Activated CD4-positive, alpha-beta T cell treated with anti-CD3 and anti-CD28 coated beads, Interleukin-2, Interleukin-6, amounts not matched to agents 100 ng/mL and 50 ng/mL, durations not matched to agents 16 hours and 8 hours (primary cell): ENCODE measurements around the gene SLC6A3.
"Not testable (repeated sequence)": the region's sequence is repeated elsewhere in the genome, so short reads cannot be mapped to it uniquely, and the experiment has no call there.

Experiments used
- DNase-seq: peaks from one replicate; pipeline ENCODE4 v3.0.0-alpha.2; 2020

Gene SLC6A3

DNA sequence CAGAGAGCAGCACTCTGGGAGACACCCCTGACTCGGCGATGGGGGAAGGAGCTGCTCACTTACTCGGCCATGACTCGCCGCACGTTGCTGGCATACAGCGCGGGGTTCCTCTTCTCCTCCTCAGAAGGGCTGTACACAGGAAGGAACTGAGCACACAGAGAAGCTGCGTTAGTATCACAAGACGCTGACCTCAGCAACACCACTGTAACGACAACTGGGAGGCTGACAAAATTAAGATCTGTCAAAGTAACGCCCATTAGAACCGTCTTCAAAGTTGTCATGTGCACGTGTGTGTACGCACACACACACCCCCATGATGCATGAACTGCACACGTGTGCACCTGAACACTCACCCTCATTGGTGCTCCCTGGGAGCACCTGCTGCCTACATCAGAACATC is 32.1 kb upstream of the SLC6A3 start:
- no peak for DNase-seq

DNA sequence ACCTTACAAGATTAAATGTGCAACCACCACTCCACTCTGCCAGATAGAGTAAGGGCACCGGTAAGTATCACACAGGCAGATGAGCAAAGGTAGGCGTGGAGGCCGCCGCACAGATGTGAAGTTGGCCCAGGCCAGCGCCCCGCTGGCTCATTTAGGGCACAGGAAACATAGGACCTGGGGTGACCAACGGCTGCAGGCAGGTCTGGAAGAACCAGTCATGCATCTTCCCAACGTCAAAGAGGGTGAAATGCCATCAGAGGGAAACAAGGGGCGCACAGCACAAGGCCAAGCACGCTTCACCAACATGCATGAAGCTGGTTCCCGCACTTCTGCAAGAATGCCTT is 31.7 kb upstream of the SLC6A3 start:
- DNase-seq = no peak

DNA sequence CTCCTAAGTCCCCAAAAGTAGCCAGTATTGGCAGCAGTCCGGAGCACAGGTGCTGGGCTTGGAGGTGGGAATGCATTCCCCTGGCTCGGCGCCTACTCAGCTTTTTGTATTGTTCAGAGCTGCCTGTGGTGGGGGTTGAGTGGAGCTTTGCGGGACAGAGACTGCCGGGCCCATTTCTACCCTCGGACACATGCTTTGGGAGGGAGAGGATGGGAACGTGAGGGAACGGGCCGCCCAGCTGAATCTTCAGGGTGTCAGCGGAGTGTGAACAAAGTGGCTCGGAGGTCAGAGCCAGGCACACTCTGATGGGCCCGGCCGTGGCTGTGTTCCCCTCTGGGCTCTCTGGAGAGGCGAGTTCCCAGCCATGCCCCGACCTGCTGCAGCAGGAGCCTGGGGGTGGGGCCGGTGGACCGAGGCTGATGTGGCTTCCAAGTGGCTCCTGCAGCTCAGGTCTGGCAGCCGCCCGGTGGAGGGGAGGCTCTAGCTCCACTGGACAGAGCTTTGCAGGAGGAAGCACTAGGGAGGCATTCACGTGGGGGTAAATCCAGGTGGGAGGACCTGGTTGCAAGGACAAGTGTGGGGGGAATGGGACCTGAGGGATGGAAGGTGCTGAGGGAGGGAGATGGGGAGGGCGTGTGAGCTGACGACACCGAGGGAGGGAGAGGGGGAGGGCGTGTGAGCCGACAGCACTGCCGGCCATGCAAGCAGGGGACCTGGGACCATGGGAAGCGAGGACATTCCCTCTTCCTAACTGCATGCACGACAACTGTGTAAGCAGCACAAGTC is 31.1 kb upstream of the SLC6A3 start:
- DNase-seq = no peak

DNA sequence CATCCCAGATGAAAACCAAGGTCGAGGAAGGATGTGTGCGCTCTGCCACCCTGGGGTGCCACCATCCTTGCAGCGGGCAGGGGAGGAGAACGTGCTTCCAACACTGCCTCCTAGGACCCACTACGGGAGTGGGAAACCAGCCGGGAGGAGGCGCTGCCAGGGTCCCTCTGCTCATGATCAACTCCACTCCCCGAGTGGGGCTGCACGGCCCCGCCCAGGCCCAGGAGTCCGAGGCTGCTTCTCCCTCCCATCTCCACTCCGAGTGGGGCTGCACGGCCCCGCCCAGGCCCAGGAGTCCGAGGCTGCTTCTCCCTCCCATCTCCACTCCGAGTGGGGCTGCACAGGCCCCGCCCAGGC is 30.3 kb upstream of the SLC6A3 start:
- not testable (repeated sequence) for DNase-seq

DNA sequence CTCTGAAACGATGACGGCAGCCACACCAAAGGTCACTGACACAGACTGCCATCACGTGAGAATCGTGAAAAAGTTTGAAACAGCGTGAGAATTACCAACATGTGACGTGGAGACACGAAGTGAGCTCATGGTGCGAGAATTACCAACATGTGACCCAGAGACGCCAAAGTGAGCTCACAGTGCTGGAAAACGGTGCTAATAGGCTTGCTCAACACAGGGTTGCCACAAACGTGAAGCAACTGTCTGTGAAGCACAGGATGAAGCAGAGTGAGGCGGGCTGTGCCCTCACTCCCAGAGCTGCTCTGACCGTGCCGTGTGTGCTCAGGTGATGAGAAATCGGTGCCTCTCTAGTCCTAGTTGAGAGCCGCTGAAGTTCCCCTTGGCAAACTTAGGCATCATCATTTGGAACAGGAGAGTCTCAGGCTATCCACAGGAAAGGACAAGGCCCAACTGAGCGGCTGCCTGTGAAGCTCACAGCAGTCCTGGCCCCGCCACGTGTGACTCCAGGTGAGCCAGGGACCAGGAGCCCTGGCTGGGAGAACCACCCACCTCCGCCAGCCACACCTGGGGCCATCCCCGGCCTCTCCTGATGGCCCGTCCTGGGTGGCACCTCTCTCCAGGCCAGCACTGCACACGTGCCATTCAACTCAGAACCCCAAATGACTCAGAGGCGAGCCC is 29.8 kb upstream of the SLC6A3 start:
- DNase-seq = no peak

DNA sequence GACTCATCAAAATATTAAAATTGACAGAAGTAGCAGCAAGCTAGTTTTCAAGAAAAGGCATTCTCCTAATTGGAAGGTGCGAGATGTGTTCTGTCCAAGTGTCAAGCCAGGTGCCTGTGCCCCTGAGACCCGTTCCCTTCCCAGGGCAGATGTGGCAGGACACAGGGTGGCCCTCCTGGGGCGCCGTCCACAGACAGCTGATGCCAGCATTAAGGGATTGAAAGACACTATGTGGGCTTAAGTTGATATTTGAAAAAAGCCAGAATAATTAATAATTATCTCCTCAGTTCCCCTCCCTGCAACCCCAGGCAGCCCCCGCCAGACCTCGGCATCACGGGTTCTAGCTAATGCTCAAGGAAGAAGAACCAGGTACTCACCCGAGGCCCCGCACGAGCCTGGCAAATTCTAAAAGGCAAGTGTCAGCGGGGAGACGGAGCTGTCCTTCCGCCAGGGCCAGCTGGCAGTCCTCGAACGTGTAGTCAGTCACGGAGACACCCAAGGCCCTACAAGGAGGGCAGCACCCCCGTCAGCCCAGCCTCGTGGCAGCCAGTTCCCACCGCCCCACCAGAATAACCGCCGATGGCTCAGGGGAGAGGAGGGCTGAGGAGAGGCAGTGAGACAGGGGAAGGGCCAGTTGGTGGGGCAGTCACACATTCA is 29.1 kb upstream of the SLC6A3 start:
- no peak for DNase-seq

DNA sequence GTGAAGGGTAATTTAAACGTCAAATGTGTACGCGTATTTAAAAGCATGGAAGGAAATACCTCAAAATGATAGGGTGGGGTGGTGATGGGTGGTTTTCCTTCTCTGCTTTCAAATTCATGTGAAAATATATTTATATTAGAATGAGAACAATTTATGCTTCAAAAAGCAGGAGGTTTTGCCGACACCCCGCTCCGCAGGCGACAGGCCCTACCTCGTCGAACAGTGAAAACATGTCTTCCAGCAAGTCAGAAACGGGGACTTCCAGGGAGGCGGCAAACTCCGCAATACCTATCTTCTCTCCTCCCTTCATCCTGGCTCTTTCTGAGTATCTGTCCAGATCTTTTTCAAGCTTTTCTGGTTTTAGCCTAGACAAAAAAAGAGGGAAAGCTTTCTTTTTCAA is 28.5 kb upstream of the SLC6A3 start:
- no peak for DNase-seq

DNA sequence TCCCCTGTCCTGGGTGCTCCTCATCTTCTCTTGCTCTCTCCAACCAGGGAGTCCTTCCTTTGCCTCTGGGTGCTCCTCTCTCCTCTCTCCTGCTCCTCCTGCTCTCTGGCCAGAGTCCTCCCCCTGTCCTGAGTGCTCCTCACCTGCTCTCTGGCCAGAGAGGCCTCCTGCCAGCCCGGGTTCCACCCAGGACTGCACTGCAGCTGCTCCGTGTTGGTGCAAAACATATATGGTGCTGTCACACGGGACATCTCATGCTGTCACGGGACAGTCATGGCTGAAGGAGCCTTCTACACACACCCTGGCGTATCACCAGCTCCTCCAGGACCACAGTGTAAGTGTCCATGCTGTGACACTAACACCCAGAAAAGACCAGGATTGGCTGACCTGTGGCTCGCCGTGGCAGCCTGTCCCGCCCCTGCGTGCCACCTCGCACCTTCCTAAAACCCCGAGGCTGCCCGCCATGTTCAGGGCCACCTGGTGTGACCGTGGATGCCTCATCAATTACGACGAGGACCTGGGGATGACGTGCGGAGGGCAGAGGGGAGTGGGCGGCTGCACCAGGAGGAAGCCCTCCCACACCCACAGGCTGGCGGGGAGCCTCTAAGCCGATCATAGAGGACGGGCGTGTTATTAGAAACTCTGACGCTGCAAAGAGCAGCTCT is 27.9 kb upstream of the SLC6A3 start:
- DNase-seq = no peak

DNA sequence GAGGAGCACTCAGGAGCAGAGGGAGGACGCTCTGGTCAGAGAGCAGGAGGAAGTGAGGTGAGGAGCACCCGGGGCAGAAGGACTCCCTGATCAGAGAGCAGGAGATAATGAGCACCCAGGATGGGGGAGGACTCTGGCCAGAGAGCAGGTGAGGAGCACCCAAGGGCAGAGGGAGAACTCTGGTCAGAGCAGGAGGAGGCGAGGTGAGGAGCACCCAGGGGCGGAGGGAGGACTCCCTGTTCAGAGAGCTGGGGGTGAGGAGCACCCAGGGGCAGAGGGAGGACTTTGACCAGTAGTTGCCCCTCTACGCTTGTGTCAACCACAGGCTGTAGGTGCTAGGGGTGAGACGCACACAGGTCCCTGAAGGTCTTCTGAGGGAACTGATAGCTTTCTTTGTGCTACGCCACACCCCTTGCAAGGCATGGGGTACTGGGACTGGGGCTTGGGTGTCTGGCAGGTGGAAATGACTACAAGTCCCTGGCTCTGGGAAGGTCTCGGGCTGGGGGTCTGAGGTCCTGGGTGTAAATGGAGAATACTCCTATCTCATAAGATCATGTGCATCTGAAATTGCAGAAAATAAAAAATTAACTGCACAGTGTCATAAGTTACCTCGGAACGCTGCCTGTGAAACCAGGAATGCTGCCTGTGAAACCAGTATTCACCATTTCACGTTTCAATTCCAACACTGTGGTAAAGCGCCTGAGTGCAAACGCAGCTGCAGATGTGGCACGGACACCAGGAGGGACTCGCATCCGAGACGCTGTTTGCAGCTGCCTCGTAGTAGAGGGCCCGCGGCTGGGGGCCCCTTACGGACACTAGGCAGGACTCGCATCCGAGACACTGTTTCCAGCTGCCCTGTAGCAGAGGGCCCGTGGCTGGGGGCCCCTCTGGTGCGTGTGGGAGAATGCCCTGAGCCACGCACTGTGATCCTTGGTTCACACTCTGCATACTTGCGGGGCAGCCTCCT is 27.0 kb upstream of the SLC6A3 start:
- no peak for DNase-seq

DNA sequence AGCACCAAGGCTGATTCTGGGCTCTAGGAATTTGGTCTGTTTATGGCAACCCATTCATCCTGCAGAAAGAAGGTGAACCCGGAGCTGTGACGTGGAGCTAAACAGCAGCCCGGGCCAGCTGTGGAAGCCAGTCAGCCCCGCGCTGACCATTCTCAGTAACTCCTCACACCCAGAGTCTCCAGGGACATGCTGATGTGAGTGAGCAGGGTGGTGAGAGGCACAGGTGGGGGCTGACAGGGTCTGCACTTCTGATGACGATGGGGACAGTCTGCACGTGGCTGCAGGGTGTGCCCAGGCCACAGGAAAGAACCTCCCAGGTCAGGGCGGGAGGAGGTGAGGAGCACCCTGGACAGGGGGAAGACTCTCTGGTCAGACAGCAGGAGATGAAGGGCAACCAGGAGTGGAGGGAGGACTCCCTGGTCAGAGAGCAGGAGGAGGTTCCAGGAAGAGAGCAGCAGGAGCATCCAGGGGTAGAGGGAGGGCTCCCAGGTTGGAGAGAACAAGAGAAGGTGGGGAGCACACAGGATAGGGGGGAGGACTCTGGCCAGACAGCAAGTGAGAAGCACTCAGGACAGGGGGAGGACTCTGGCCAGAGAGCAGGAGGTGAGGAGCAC is 26.1 kb upstream of the SLC6A3 start:
- DNase-seq = no peak

DNA sequence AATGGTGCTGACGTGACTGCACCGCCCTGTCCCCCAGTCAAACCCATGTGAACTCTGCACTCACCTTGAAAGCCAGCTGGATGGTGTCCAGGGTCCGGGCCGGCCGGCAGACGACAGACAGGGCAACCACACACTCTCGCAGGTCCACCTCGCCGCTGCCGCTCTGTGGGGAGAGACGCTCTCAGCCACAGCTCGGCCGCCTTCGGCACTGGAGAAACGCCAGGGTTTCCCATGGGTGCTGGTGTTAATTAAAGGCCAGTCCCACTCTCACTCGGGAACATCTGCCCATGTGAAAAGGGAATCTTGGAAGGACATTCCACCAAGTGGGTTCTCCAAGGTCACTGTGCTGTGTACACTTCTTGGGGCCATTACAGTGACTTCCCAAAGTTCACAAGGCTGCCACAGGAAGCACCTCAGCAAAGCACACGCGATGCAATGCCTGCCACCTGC is 25.5 kb upstream of the SLC6A3 start:
- no peak for DNase-seq

DNA sequence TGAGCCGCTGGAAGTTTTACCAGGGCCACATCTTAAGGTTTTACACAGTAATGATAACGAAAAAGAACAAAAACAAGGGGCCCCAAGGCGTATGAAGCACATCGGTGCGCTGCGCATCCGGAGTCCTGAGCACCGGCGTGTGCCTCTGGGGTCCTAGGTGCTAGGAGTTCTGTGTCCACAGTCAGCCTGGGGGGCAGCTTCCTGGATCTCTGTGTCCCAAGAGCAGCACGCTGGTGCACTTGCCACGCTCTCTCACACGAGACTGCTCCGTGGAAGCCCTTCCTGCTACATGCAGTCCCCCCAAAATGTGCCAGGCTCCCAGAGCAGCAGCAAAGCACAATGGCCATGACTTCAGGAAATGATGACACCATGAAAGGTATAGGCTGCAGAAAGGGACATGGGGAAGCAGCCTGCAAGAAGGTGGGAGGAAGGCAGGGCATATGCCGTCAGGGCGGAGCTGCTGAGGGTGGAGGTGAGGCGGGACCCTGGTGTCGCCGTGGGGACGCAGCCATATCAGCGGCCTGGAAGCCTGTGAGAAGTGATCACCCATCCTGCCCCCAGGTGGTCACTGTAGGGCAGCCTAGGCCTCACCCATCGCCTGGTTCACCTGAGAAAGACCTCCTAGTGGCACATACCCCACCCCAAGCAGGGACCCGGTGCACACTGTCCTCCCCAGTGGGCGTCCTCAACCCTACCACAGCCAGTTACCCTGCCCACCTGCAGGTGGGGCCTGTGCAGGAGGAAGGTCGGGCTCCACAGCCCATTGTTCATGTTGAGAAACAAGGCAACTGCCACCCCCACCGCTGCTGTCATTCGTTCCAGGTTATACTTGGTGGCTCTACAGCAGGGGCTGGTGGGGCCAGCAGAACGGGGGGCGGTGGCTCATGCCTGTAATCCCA is 23.6 kb upstream of the SLC6A3 start:
- no peak for DNase-seq

DNA sequence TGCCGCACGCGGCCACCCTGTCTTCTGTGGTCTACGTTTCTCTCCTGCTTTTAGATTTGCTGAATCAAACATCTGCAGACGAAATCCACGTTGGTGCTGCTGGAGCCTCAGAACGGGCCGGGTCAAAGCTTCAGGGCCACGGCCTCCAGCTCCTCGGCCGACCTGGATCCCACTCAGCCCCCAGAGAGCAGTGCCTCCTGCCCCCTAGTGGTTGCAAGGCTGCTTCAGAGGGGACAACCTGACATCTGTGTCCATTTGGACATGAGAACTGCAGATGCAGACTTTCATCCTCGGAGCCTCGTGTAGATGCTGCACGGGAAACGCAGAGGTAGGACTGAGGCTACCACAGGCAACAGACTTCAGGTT is 23.0 kb upstream of the SLC6A3 start:
- DNase-seq = no peak

DNA sequence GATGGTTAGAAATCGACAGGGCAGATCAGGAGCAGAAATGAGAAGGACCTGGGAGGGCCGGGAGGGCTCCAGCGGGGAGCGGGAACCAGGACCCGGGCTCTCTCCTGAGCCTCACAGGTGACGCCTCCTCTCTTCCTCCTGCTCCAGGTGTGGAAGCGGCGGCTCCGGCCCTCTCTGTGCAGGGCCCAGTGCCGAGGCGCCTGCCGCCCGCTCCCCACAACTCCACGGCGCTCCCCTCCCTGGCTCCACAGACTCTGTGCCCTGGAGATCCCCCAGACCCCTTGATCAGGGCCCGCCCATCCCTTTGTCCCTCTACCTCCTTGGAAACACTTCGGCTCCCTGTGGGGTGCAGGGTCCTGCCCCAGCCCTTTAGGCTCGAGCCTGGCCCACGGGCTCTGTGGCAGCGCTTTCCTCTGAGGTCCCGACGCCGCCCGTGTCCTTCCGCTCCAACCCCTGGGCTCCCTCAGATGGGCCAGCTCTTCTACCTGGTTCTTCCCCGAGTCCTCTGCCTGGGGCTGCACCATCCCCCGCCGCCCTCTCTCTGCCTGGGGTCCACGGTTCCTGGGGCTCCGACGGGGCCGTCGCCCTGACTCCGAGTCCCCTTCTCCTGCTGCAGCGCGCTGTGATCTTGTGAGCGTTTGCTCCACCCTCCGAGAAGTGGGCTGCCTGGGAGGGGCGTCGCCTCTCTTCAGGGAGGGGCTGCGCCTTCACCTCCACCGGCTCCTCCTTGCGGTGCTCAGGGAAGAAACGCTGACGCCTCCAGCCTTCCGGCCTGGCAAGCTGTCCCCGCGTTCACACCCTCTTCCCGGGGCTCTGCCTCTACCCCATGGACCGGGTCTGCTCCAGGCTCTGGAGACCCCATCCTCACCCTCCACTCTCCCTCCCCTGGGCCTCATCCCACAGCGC is 22.4 kb upstream of the SLC6A3 start:
- DNase-seq = no peak

DNA sequence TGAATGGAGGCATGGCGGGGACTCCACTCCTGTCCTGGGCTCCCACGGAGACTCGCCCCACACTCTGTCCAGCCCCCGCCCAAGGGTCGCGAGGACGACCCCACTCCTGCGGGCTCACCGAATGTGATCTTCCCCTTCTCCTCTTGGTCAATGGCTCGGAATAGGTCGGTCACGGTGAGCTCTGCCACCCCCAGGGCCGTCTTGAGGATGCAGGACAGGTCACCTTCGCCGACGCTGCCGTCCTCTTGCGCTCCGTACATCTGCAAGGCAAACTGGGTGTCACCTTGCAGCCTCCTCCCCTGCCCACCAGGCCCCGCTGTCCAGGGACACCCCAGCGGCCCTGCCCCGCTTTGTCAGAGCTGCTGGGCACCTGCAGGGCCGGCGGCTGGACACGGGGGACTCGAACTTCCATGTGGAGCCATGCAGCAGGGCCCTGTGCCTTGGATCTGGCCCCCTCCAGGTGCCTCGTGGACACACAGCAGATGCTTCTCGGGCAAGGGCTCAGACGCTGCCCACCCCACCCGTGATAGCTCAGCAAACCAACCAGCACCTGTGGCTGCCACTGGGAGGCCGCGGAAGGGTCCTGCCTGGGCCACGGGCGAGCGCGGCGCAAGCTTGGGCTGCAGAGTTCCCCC is 21.5 kb upstream of the SLC6A3 start:
- DNase-seq = no peak

DNA sequence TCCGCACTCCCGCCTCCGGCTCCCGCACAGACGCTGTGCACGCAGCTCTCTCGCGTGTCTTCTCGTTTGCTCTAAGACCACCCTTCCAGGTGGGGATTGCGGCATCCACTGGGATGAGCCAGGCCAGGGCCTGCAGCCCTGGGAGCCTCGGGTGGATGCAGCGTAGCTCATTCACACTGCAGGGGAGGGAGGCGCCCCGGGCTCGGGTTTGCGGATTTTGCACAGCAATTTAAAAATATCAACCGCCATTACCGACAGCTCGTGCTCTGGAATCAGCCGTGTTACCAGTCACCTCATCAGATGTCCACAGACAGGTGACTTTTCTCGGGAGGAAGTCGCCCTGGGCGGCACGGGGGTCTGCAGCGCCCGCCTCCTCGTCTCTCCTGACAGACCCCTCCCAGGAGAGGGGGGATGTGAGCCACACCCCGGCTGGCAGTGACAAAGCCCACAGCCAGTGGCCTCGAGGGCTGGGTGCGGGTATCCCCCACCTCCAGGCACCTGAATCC is 20.8 kb upstream of the SLC6A3 start:
- DNase-seq = no peak

DNA sequence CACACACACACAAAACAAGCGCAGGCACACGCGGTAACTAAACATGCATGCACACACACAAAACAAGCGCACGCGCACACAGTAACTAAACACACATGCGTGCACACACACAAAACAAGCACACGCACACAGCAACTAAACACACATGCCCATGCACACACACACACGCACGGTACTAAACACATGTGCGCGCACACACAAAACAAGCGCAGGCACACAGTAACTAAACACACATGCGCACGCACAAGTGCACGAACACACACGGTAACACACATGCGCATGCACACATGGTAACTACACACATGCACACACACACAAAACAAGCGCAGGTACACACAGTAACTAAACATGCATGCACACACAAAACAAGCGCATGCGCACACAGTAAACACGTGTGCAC is 19.9 kb upstream of the SLC6A3 start:
- no peak for DNase-seq

DNA sequence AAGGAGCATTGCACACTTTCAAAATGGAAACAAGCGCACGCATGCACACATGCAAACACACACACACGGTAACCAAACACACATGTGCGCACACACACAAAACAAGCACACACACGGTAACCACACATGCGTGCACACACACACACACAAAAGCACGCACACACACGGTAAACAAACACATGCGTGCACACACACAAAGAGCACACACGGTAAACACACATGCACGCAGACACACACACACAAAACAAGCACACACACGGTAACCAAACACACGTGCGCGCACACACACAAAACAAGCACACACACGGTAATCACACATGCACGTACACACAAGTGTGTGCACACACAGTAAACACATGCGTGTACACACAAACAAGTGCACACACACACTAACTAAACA is 19.3 kb upstream of the SLC6A3 start:
- no peak for DNase-seq

DNA sequence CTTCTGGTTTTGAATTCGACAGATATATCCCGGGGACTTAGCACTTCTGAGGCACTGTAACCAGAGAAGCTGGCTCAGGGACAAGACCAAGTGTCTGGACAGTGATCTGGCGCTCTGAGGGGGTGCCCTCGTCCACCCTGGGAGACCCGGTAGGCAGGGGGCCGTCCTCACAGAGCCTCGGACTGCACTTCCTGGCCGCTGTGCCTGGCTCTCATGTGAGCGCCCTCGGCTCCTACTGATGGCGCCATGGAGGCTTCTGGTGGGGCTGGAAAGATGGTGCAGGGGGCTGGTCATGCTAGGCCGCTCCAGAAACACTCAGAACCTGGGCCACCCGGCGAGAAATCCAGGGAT is 18.8 kb upstream of the SLC6A3 start:
- DNase-seq = no peak
